SU-DHL-6 (cell line): ENCODE measurements around the gene GPSM1.

Experiments
- EZH2phosphoT487 ChIP-seq: fragments of 200-600 bp; sonication (generic), shearing (Covaris generic); conservative IDR thresholded peaks from 2 replicates; pipeline ENCODE4 v1.6.1; 2018; ENCODE audit warnings: mild to moderate bottlenecking, antibody characterized with exemption, low read length, moderate library complexity, mixed read lengths
- TF ChIP-seq, protein P1 (sequence below): fragments of 200-600 bp; sonication (generic); IDR thresholded peaks from one replicate; pipeline ENCODE4 v1.5.1; 2017; ENCODE audit warnings: antibody characterized with exemption, mild to moderate bottlenecking, low read length, moderate library complexity; ENCODE audit not compliant: insufficient read depth, poor library complexity, severe bottlenecking

DNA sequence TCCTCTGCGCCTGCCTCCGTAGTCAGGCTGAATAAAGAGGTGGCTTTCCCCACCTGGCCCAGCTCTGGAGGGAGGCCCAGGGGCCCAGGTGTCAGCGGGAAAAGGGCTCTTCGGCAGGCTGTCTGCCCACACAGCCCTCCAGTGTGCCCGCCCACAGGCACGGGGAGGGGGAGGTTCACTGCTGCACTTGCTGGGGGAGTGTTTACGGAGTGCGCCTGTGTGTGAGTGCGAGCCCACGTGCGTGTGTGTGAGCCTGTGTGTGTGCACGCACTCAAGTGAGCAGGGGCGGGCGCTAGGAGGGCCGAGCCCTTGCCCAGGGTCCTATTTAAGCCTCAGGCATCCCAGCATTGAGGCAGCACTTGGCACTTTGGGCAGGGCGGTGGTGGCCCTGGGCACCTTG lies 25.3 kb downstream of the GPSM1 start:
- TF ChIP-seq, protein P1, sequence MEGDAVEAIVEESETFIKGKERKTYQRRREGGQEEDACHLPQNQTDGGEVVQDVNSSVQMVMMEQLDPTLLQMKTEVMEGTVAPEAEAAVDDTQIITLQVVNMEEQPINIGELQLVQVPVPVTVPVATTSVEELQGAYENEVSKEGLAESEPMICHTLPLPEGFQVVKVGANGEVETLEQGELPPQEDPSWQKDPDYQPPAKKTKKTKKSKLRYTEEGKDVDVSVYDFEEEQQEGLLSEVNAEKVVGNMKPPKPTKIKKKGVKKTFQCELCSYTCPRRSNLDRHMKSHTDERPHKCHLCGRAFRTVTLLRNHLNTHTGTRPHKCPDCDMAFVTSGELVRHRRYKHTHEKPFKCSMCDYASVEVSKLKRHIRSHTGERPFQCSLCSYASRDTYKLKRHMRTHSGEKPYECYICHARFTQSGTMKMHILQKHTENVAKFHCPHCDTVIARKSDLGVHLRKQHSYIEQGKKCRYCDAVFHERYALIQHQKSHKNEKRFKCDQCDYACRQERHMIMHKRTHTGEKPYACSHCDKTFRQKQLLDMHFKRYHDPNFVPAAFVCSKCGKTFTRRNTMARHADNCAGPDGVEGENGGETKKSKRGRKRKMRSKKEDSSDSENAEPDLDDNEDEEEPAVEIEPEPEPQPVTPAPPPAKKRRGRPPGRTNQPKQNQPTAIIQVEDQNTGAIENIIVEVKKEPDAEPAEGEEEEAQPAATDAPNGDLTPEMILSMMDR: no peak
- no peak for TF ChIP-seq EZH2phosphoT487
